Small intestine (tissue), 7 donors: ENCODE results near the gene GTPBP4. TPM values are rescaled to one million over a fixed set of nuclear protein-coding genes. Genes with fewer than 3 reads are reported as not detected.

ENCODE experiments used
- DNase-seq, 2 donors: peaks; one replicate each; pipeline versions ENCODE4 v3.0.0 to v3.0.0-alpha.2; 2013
- FAIRE-seq: peaks from 2 replicates; lab custom pipeline; 2012; peaks lifted over from hg19 to GRCh38; lab: Jason Lieb, UNC
- H3K27ac ChIP-seq, 3 donors: one replicate each; pipeline ENCODE4 v1.5.1; 2013; ENCODE audit warnings: low read length in 2 of 3, mild to moderate bottlenecking in 2 of 3, control low read depth in 1 of 3, inconsistent platforms in 1 of 3, low read depth in 1 of 3, moderate library complexity in 1 of 3
- H3K27me3 ChIP-seq, 3 donors: one replicate each; pipeline ENCODE4 v1.6.1; 2013; ENCODE audit warnings: low read length in 3 of 3, inconsistent platforms in 1 of 3; ENCODE audit not compliant: control insufficient read depth in 3 of 3, insufficient read depth in 3 of 3
- H3K36me3 ChIP-seq, 3 donors: one replicate each; pipeline ENCODE4 v1.6.1; 2013; ENCODE audit warnings: low read length in 3 of 3, inconsistent platforms in 1 of 3, low read depth in 1 of 3, mild to moderate bottlenecking in 1 of 3, moderate library complexity in 1 of 3; ENCODE audit not compliant: control insufficient read depth in 3 of 3, insufficient read depth in 2 of 3
- H3K4me1 ChIP-seq, 3 donors: one replicate each; pipeline ENCODE4 v1.6.1; 2013; ENCODE audit warnings: low read length in 2 of 3, inconsistent platforms in 1 of 3, low read depth in 1 of 3, mild to moderate bottlenecking in 1 of 3, moderate library complexity in 1 of 3; ENCODE audit not compliant: control insufficient read depth in 3 of 3, insufficient read depth in 2 of 3
- H3K4me3 ChIP-seq, 3 donors: one replicate each; pipeline ENCODE4 v1.5.1; 2013; ENCODE audit warnings: low read length in 3 of 3, control low read depth in 1 of 3, inconsistent platforms in 1 of 3, low read depth in 1 of 3, mild to moderate bottlenecking in 1 of 3, moderate library complexity in 1 of 3
- H3K9me3 ChIP-seq, 2 donors: one replicate each; pipeline ENCODE4 v1.6.1; 2013; ENCODE audit warnings: low read depth in 1 of 2, low read length in 1 of 2; ENCODE audit not compliant: control insufficient read depth in 2 of 2, insufficient read depth in 1 of 2
- WGBS, 3 donors: extraction: QIAGEN DNeasy Blood & Tissue Kit; methylation state at CpG; one replicate each; pipeline ENCODE4 v1.1.7; 2013; 5-methylcytosine and 5-hydroxymethylcytosine counted together
- polyA plus RNA-seq, 4 donors: library from polyadenylated mRNA; stranded (reverse) in 3 of 4; unstranded in 1 of 4; fragments of 200-250 nt in 3 of 4; fragments of 120-200 nt in 1 of 4; gene quantifications; one replicate each; pipeline versions ENCODE4 v1.2.1 to v1.2.3, GENCODE V29; 2013
- donor health status: healthy with polysubstance abuse.
- donor health status: control.
- donor health status: control.
- donor health status: Bipolar disorder and iron deficiency.
- donor health status: healthy.

Gene GTPBP4
- polyA plus RNA-seq, 4 donors, result 16.8 to 33.8 (median 30.0) TPM

DNA sequence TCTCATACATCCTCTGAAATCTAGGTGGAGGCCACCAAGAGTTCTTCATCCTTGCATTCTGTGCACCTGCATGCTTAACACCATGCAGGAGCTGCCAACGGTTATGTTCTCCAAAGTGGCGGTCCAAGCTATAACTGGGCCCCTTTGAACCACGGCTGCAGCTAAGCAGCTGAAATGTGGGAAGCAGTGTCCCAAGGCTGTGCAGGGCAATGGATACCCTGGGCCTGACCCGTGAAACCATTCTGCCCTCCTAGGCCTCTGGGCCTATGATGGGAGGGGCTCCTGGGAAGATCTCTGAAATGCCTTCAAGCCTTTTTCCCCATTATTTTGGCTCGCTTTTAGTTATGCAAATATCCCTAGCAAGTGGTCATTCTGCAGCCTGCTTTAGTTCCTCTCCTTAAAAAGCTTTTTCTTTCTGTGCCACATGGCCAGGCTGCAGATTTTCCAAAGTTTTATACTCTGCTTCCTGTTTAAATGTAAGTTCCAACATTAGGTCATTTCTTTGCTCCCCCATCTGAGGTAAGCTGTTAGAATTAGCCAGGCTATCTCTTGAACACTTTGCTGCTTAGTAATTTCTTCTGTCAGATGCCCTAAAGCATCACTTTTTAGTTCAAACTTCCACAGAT lies 7.7 kb upstream of the GTPBP4 start:
- no peak for FAIRE-seq
- peaks cover 0 to 3% (median 0%) of the 10 kb centered on the region in 3 donors for H3K36me3 ChIP-seq
- peaks cover 2 to 44% of the 10 kb centered on the region in 2 donors for H3K9me3 ChIP-seq
- H3K4me3 ChIP-seq, result no peak overlapping the region
- H3K4me1 ChIP-seq, result peaks cover 0 to 20% (median 0%) of the 10 kb centered on the region in 3 donors
- H3K27ac ChIP-seq, result no peak overlapping the region
- no peak for DNase-seq
- 96 to 97% (median 96%) methylated on average over 5 of the region's 5 CpGs for WGBS, 3 donors
- H3K27me3 ChIP-seq, result no peaks in the 10 kb centered on the region

DNA sequence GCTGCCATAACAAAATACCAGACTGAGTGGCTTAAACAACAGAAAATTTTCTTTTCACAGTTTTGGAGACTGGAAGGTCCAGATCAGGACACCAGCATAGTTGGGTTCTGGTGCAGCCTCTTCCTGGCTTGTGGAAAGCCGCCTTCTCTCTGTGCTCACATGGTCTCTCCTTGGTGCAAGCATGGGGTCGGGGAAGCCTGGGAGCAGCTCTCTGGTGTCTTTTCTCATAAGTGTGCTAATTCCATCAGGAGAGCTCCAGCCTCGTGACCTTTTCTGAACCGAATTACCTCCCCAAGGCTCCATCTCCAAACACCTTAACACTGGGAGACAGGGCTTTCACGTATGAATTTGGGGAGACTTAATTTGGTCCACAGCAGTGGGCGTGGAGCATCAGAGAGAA lies 4.8 kb upstream of the GTPBP4 start:
- no peak overlapping the region for H3K4me3 ChIP-seq
- H3K4me1 ChIP-seq, result peaks cover 0 to 38% (median 5%) of the 10 kb centered on the region in 3 donors
- H3K9me3 ChIP-seq, result peaks cover 2 to 30% of the 10 kb centered on the region in 2 donors
- H3K27ac ChIP-seq, result peak overlapping the region in 1 of 3 donors; percentile 77
- FAIRE-seq (no peak), DNase-seq (no peak)
- 94 to 95% (median 94%) methylated on average over 6 of the region's 6 CpGs for WGBS, 3 donors
- H3K36me3 ChIP-seq, result no peaks in the 10 kb centered on the region
- H3K27me3 ChIP-seq, result no peaks in the 10 kb centered on the region

DNA sequence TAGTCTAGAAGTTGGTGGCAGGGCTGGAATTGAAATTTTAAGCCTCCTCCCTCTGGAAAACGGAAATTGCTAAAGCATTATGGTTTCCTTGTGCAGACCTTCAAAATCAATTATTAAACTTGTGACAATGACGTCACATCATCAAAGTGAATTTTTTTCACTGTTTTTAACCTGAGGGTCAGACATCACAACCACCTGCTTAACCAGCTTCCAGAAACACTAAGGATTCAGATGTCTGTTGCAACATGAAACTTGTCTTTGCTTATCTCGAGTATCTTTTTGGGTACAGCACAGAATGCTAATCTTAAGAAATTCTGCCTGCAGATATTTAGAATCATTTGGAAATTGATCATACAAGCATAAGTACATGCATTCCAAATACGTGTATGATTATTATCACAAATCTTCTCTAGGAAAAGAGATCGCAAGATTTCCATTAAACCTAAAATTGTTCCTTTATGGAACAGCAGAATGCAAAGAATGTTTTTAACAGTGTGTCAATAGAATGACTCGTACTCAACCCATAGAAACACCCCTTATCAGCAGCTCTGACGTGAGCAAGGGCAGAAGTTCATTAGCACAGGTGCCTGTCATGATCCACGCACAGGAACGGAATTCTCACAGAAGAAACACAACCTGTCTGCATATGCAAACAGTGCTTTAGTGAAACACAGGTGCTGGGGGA lies 4.1 kb upstream of the GTPBP4 start:
- H3K27me3 ChIP-seq, result no peaks in the 10 kb centered on the region
- H3K9me3 ChIP-seq, result peaks cover 2 to 25% of the 10 kb centered on the region in 2 donors
- H3K27ac ChIP-seq, result peak overlapping the region in 1 of 3 donors; percentile 77
- FAIRE-seq (no peak), DNase-seq (peak; percentile 84 to 89)
- no peak overlapping the region for H3K4me3 ChIP-seq
- 49 to 72% (median 60%) methylated on average over 9 of the region's 9 CpGs for WGBS, 3 donors
- peaks cover 0 to 39% (median 5%) of the 10 kb centered on the region in 3 donors for H3K4me1 ChIP-seq
- H3K36me3 ChIP-seq, result no peaks in the 10 kb centered on the region

DNA sequence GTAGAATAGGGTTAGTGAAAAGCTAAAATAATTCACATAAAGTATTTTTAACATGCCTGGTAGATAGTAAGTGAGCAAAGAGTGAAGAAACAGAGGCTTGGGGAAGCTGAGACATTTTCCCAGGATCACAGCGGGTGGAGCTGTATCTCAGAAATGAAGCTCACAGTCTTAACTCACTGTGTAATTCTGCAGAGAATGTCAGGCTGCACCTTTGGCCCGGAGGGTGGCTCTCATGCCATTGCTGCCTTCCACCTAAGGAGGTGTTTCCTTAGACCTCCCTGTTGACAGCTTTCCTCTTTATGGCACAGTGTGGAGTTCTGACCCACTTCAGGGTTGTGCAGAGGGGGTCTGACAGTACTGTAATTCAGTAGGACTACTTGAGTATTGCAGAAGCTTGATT lies 2.9 kb upstream of the GTPBP4 start:
- 87 to 95% (median 88%) methylated on average over 2 of the region's 2 CpGs for WGBS, 3 donors
- Histone ChIP-seq H3K4me1 (peaks cover 0 to 47% (median 10%) of the 10 kb centered on the region in 3 donors), H3K27me3 (no peaks in the 10 kb centered on the region), H3K9me3 (peaks cover 0 to 15% of the 10 kb centered on the region in 2 donors), H3K4me3 (no peak overlapping the region), H3K36me3 (no peaks in the 10 kb centered on the region), H3K27ac (peak overlapping the region in 1 of 3 donors; percentile 77)
- FAIRE-seq (no peak), DNase-seq (peak in 1 of 2 donors; percentile 30)

DNA sequence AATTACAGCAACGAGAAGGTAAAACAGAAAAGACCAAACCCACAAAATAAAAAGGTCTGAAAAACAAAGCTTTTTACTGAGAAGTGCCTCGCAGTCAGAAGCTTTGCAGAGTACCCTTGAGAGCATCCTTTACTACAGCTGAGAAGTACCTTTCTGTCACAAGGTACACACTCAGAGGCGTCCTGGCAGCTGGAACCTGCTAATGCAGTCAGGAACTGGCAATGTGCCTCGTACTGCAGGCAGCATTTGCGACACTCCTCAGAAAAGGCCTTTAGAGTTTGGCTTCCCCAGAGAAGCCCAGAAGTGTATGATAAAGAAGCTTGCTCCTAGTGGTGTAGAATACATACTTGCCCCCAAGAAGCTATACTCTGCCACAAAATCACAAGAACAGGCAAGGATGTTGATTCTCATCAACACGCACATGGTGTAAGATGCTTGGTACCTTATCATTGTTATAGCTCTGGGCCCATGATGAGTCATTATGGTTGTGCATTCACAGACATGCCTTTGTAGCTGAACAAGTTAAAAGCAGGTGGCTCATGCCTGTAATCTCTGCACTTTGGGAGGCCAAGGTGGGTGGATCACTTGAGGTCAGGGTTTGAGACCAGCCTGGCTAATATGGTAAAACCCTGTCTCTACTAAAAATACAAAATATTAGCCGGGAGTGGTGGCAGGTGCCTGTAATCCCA lies 2.0 kb upstream of the GTPBP4 start:
- Histone ChIP-seq H3K36me3 (peaks cover 0 to 3% (median 0%) of the 10 kb centered on the region in 3 donors), H3K4me1 (peaks cover 0 to 47% (median 15%) of the 10 kb centered on the region in 3 donors), H3K27me3 (no peaks in the 10 kb centered on the region), H3K4me3 (no peak overlapping the region), H3K9me3 (peaks cover 0 to 6% of the 10 kb centered on the region in 2 donors), H3K27ac (peak overlapping the region in 2 of 3 donors; percentile 24 to 40)
- FAIRE-seq (no peak), DNase-seq (peak; percentile 50 to 66)
- WGBS, 3 donors, result 20 to 70% (median 49%) methylated on average over 7 of the region's 7 CpGs

DNA sequence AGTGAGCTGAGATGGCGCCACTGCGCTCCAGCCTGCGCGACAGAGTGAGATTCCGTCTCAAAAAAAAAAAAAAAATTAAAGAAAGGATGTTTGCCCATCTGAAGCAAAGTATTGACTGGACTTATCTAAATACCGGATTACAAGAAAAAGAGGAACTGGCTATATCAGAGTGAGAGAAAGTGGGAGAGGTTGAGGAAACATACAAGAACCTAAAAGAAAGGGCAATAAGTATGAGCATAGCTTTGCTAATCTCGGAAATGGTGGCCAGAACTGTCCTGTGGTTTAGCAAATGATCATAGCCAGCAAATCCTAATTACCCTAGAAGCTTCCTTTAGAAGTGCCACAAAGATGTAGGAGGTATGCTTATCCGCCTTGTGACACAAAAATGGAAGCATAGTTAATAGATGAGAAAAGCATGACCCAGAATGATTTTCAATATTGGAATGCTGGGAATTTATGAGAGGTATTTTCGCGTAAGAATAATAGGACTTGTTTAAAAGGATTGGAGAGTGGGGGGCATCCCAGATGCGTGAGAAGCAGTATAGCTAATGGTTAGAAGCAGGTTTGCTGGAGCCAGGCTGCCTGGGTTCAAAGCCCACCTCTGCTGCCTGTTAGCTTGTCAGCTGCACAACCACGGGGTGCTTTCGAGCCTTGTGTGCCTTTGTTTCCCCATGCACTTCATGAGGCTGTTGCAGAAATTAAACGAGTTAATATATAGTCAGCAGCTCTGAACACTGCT lies 1.2 kb upstream of the GTPBP4 start:
- Histone ChIP-seq H3K9me3 (no peaks in the 10 kb centered on the region), H3K36me3 (peaks cover 0 to 3% (median 0%) of the 10 kb centered on the region in 3 donors), H3K27ac (peak overlapping the region in 2 of 3 donors; percentile 86 to 87), H3K4me3 (peak overlapping the region in 2 of 3 donors; percentile 88 to 98), H3K4me1 (peaks cover 0 to 47% (median 15%) of the 10 kb centered on the region in 3 donors), H3K27me3 (no peaks in the 10 kb centered on the region)
- FAIRE-seq (no peak), DNase-seq (no peak)
- WGBS, 3 donors, result 71 to 74% (median 71%) methylated on average over 14 of the region's 14 CpGs

DNA sequence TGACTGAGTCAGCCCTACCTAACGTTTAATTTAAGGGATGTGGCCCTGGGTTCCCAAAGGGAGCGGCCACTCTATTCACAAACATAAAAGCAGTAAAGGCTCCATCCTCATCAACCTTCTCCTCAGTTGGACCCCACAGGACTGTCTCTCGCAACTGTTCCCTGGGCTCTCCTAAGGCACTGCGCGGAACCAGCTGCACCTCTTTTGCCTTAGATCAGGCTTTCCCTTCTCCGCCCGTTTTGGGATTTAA lies 689 bp upstream of the GTPBP4 start:
- H3K27me3 ChIP-seq, result no peaks in the 10 kb centered on the region
- 2 to 7% (median 5%) methylated on average over 7 of the region's 7 CpGs for WGBS, 3 donors
- peaks cover 0 to 3% (median 0%) of the 10 kb centered on the region in 3 donors for H3K36me3 ChIP-seq
- peaks cover 0 to 47% (median 15%) of the 10 kb centered on the region in 3 donors for H3K4me1 ChIP-seq
- peak in 1 of 2 donors; percentile 73 for DNase-seq
- no peak for FAIRE-seq
- peak overlapping the region; percentile 77 to 87 (median 86) for H3K27ac ChIP-seq
- H3K4me3 ChIP-seq, result peak overlapping the region; percentile 88 to 98 (median 98)
- no peaks in the 10 kb centered on the region for H3K9me3 ChIP-seq
